Activated CD4-positive, alpha-beta T cell treated with anti-CD3 and anti-CD28 coated beads, Interleukin-2, Interleukin-4, amounts not matched to agents 100 ng/mL and 50 ng/mL, durations not matched to agents 16 hours and 8 hours (primary cell): Measurements from ENCODE around the gene CKM.

Experiments used
- DNase-seq: peaks from one replicate; pipeline ENCODE4 v3.0.0-alpha.2; 2020; ENCODE audit warnings: low spot score

CKM gene

DNA sequence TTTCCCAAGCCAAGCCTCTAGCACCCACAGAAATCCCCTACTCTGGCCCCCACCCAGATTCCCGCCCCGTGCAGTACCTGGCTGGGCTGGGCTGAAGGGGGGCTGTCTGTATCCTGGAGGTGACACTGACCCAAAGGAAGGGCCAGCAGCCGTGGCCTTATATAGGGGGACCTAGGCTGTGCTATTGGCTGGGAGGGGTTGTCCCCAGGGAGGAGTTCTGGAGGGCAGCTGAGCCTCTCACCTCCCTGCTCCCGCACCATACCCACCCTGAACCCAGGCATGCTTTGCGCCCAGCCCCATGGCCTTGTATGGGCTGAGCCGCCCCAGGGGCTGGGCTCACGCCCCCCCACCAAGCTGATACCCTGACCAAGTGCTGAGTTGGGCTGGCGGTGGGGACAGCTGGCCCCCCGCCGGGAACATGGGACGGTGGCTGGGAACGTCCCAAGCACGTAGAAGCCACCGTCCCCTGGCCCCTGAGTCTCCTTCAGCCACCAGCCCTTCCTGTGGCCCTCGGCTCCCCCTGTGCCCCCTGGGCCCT, at the start of gene CKM:
CKM (minus strand) TSS at position 132 of the 538 bp plus-strand sequence. CDS start 3,162 bp downstream, outside the sequence.
- no peak for DNase-seq

GRCh38 chr19:45370410-45371204, 47.9 kb upstream of the CKM start, which contains the start of gene ERCC2:
Gene ERCC2 (minus strand): TSS chr19:45370573. CDS start chr19:45370540, 33 bp downstream.
- DNase-seq = peak; percentile 100

- no peak for DNase-seq
Measured at GRCh38 chr19:45368737-45369340, 46.2 kb upstream of the CKM start.

DNA sequence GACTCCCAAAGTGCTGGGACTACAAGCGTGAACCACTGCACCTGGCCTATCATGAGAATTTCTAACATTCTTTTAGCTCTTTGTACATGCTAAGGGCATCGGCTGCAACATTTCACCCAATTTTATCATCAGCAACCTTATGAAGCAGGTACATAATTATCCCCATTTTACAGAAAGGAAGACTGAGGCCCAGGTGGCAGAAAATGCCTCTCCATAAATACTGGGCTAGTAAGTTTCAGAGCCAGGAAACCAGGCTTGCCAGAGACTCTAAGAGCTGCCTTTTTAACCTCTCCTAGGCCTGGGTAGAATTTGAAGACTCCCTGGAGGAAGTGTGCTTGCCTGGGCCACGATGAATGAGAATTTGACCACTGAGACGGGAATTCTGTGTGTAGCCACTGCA, 45.5 kb upstream of the CKM start:
- DNase-seq = no peak

DNA sequence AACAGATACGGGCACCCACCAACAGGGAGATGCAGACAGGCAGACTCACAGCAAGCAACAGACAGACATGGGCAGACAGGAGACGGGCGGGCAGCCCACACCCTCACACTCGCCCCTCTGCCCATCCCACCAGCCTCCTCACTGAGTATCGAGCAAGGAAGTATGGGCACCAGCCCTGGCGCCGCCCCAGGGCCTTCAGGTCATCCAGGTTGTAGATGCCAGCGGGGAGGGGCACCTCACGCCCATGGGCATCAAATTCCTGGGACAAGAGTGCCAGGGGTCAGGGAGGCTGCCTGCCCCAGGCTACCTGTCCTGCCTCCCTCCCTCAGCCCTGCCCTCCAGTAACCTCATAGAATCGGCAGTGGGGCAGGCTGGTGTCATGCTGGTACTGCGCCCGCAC, 42.0 kb upstream of the CKM start:
- DNase-seq = no peak

- DNase-seq = no peak
Measured at GRCh38 chr19:45363861-45364459, 41.3 kb upstream of the CKM start.

DNA sequence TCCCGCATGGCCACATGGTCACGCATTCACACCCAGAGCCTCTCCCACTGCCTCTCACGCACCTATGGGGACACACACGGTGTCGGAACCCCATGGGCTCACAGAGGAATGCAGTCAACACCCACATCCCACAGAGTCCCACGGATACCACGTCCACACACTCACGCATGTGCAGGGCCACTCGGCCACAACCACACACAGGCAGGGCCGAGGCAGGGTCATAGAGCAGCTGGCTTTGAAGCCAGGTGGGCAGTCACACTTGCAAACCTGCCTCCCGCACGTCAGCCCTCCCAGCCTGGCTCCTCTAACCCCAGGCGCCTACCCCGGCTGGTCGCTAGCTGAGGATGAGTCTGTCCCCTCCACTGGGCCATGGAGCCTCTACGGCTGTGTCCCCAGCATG, 39.6 kb upstream of the CKM start:
- no peak for DNase-seq

DNA sequence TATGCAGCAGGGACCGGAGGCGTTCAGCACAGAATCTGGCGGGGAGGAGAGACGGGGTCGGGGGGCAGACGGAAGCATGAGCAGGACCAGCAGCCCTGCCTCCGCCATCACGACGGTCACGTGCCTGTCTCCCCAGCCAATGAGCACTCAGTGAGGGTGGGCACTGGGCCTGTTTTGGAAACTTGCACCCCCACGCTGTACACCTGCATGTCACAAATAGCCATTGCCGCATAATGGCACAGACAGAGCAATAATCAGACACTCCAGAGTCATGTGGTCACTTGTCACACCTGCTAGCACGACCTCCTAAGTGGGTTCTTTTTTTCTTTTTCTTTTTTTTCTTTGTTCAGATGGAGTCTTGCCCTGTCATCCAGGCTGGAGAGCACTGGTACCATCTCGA, 38.9 kb upstream of the CKM start:
- DNase-seq = no peak

DNA sequence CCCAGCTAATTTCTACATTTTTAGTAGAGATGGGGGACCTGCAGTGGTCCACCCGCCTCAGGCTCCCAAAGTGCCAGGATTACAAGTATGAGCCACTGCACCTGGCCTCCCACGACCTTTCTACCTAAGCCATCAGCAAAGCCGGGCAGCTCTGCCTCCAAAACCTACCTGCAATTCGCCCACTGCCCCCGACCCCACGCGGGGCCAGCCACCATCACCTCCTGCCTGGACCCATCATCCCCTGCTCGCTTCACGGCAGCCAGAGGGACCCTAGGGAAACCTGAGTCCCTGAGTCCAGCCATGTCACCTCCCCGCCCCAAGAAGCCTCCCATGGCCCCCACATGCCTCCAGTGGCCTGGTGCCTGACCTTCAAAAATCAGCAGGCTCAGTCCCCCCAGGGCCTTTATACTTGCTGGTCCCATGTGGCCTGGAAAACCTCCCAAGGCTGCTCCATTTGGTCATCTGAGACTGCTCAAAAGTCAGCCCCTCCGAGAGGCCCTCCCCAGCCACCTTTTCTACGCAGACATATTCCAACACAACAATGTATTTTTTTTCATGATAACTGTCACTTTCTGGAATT, 35.6 kb upstream of the CKM start:
- no peak for DNase-seq

- DNase-seq = no peak
Measured at GRCh38 chr19:45357445-45357783, 34.7 kb upstream of the CKM start.

- no peak for DNase-seq
Measured at GRCh38 chr19:45356760-45357444, 34.2 kb upstream of the CKM start.

DNA sequence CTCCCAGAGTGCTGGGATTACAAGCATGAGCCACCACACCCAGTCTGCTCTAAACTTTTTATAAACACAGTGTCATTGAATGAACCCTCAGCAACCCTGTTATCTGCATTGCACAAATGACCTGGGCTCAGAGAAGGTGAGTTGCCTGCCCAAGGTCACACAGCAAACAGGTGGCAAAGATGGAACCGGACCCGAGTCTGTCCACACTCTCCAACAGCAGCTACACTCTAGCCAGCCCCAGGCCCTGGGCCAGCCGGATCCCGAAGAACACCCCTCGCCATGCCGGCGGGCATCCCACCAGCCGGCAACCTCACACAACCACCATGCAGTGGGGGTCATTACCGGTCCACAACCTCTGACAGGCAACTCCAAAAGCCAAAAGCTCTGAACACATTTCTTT, 33.2 kb upstream of the CKM start:
- no peak for DNase-seq

- no peak for DNase-seq
Measured at GRCh38 chr19:45355402-45355801, 32.7 kb upstream of the CKM start.

GRCh38 chr19:45354241-45354842, 31.7 kb upstream of the CKM start:
- no peak for DNase-seq

GRCh38 chr19:45352914-45353796, 30.5 kb upstream of the CKM start:
- DNase-seq = no peak

GRCh38 chr19:45352471-45352870, 29.8 kb upstream of the CKM start:
- DNase-seq = no peak

DNA sequence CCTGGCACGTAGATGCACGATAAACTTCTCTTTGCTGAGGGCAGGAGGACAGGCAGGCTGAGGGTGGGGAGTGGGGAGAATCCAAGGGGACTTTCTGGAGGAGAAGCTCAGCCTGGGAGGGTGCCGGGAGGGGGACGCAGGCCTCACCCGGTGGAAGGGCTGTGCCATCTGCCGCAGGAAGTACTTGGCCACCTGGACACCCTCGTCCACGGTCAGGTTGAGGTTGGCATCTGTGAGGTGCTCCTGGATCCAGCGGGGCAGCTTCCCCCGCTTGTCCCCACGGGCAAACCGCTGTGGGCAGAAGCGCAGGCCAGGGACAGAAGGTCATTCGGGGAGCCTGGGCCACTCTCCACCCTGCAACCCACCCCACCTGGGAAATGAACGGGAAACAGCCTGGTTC, 29.4 kb upstream of the CKM start:
- no peak for DNase-seq

- DNase-seq = no peak
Measured at GRCh38 chr19:45351401-45351952, 28.8 kb upstream of the CKM start.

- no peak for DNase-seq
Measured at GRCh38 chr19:45350477-45351058, 27.9 kb upstream of the CKM start.

GRCh38 chr19:45349430-45349941, 26.8 kb upstream of the CKM start:
- no peak for DNase-seq
